Kidney epithelial cell (primary cell): ENCODE data around the gene DCC. TPM values are rescaled to one million over a fixed set of nuclear protein-coding genes. Genes with fewer than 3 reads are reported as not detected.

Experiments
- DNase-seq: peaks from one replicate; pipeline ENCODE4 v3.0.0-alpha.2; 2010; ENCODE audit warnings: low read depth
- H3K27me3 ChIP-seq: 2 replicates; pipeline ENCODE4 v1.6.0; 2011; ENCODE audit warnings: low read length; ENCODE audit not compliant: control insufficient read depth, insufficient read depth
- H3K36me3 ChIP-seq: 2 replicates; pipeline ENCODE4 v1.5.1; 2011; ENCODE audit warnings: low read length; ENCODE audit not compliant: control insufficient read depth, insufficient read depth
- H3K4me3 ChIP-seq: 2 replicates; pipeline ENCODE4 v1.5.1; 2011; ENCODE audit warnings: low read depth, mild to moderate bottlenecking, control low read depth, low read length
- total RNA-seq: library from RNA; depleted of rRNA; stranded (reverse); fragments of >200 nt; gene quantifications from 2 replicates; pipeline ENCODE4 v1.2.3, GENCODE V29; 2015
- TF ChIP-seq, protein P1 (sequence below): IDR thresholded peaks from 2 replicates; pipeline ENCODE4 v1.5.1; 2011; ENCODE audit warnings: mild to moderate bottlenecking, moderate library complexity, low read length, control low read depth, inconsistent platforms; ENCODE audit not compliant: insufficient read depth, poor library complexity, severe bottlenecking

The DCC gene
- total RNA-seq, 1 donor from 2014 or later = 0.04 TPM

GRCh38 chr18:52394602-52395001, 54.6 kb downstream of the DCC start:
- H3K36me3 ChIP-seq = no peaks in the 10 kb centered on the region
- TF ChIP-seq, protein P1, sequence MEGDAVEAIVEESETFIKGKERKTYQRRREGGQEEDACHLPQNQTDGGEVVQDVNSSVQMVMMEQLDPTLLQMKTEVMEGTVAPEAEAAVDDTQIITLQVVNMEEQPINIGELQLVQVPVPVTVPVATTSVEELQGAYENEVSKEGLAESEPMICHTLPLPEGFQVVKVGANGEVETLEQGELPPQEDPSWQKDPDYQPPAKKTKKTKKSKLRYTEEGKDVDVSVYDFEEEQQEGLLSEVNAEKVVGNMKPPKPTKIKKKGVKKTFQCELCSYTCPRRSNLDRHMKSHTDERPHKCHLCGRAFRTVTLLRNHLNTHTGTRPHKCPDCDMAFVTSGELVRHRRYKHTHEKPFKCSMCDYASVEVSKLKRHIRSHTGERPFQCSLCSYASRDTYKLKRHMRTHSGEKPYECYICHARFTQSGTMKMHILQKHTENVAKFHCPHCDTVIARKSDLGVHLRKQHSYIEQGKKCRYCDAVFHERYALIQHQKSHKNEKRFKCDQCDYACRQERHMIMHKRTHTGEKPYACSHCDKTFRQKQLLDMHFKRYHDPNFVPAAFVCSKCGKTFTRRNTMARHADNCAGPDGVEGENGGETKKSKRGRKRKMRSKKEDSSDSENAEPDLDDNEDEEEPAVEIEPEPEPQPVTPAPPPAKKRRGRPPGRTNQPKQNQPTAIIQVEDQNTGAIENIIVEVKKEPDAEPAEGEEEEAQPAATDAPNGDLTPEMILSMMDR = no peak
- no peak overlapping the region for H3K4me3 ChIP-seq
- no peaks in the 10 kb centered on the region for H3K27me3 ChIP-seq
- peak; percentile 25 for DNase-seq

DNA sequence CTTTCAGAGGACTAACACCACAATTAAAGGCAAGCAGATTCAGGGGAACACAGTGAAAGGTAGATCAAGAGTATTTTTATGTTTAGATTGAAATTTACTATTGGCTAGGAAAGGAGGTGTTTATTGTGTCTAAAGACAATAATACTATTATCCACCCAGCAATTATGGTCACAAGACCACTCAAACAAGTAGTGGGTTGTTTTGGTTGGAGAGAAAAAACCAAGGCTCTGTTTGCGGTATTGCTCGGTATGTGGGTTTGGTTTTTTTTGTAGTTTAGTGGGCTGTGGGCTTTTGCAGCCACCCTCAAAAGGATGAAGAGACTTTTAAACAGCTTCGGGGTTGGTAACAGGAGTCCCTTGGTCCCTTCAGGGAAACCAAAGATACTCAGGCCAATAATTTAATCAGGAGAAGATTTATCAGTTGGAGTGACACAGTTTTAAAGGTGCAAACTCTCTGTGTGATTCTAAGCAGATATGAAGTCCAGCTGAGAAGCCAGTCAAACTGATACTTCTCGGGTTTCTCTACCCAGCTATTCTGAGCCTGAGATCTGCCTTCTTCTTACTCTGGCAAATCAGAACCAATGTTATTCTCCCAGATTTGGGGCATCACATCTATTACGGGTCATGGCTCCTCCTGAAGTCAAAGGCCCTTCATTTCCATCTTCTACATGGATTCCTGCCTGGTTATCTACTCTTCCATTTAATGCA, 55.3 kb downstream of the DCC start:
- Histone ChIP-seq H3K27me3 (no peaks in the 10 kb centered on the region), H3K4me3 (no peak overlapping the region), H3K36me3 (no peaks in the 10 kb centered on the region)
- DNase-seq = no peak
- TF ChIP-seq, protein P1 = no peak

DNA sequence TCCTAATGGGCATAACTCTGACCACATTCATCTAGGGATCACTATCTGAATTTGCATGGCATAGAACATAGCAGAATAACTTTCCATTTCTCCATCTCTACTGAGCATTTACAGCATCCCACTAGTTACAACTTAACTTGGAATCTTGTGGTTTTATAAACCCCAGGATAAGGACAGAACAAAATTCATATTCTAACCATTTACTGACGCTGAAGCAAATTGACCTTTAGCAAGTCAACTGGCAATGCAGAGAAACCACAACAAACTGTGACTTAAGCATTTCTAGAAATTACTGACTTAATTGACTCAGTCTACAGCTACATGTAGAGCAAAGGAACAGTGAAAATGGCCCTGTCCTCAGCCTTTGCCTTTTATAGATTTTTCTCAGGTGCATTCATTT, 61.2 kb downstream of the DCC start:
- H3K36me3 ChIP-seq = no peaks in the 10 kb centered on the region
- no peaks in the 10 kb centered on the region for H3K27me3 ChIP-seq
- TF ChIP-seq, protein P1 = no peak
- no peak overlapping the region for H3K4me3 ChIP-seq
- no peak for DNase-seq

- DNase-seq = peak; percentile 18
- Histone ChIP-seq H3K4me3 (no peak overlapping the region), H3K36me3 (no peaks in the 10 kb centered on the region), H3K27me3 (no peaks in the 10 kb centered on the region)
- TF ChIP-seq, protein P1 = no peak
Observed at GRCh38 chr18:52402814-52403213, 62.8 kb downstream of the DCC start.

GRCh38 chr18:52403291-52404021, 63.5 kb downstream of the DCC start:
- Histone ChIP-seq H3K36me3 (no peaks in the 10 kb centered on the region), H3K27me3 (no peaks in the 10 kb centered on the region), H3K4me3 (no peak overlapping the region)
- no peak for DNase-seq
- TF ChIP-seq, protein P1 = no peak
